Gastroesophageal sphincter (tissue), 4 donors: Measurements from ENCODE around the gene NRXN3. TPM values are rescaled to one million over a fixed set of nuclear protein-coding genes. Genes with fewer than 3 reads are reported as not detected.

Experiments used
- ATAC-seq: fragments of 150-250 bp; one replicate; pipeline ENCODE4 v1.9.1; 2016; ENCODE audit warnings: mild to moderate bottlenecking, moderate library complexity
- H3K27ac ChIP-seq, 4 donors: fragments of 200-600 bp; sonication (generic) in 3 of 4; 1 replicate in 3 of 4; 2 replicates in 1 of 4; pipeline ENCODE4 v1.5.1; 2016 to 2019
- H3K27me3 ChIP-seq: fragments of 200-600 bp; sonication (generic); one replicate; pipeline ENCODE4 v1.5.1; 2019
- H3K36me3 ChIP-seq, 2 donors: fragments of 200-600 bp; sonication (generic); one replicate each; pipeline ENCODE4 v1.5.1; 2019; ENCODE audit warnings: control low read depth in 1 of 2
- H3K4me1 ChIP-seq, 3 donors: fragments of 200-600 bp; sonication (generic); 1 replicate in 2 of 3; 2 replicates in 1 of 3; pipeline ENCODE4 v1.5.1; 2016 to 2019; ENCODE audit warnings: control low read depth in 2 of 3
- H3K4me3 ChIP-seq, 2 donors: fragments of 200-600 bp; sonication (generic); one replicate each; pipeline ENCODE4 v1.5.1; 2019; ENCODE audit warnings: mild to moderate bottlenecking in 1 of 2, moderate library complexity in 1 of 2
- H3K9me3 ChIP-seq, 3 donors: fragments of 200-600 bp; sonication (generic); one replicate each; pipeline ENCODE4 v1.5.1; 2017 to 2019; ENCODE audit warnings: control low read depth in 2 of 3
- EP300 ChIP-seq: sonication (generic); formaldehyde crosslinking; IDR thresholded peaks from one replicate; pipeline ENCODE4 v1.6.1; 2017; ENCODE audit warnings: antibody characterized with exemption, mild to moderate bottlenecking
- POLR2A ChIP-seq, 2 donors: fragments of 450-650 bp; IDR thresholded peaks; one replicate each; pipeline ENCODE4 v1.6.1; 2017; ENCODE audit warnings: antibody characterized with exemption in 2 of 2, mild to moderate bottlenecking in 2 of 2, moderate library complexity in 1 of 2
- POLR2AphosphoS5 ChIP-seq: sonication (generic); formaldehyde crosslinking; IDR thresholded peaks from one replicate; pipeline ENCODE4 v1.6.1; 2017; ENCODE audit warnings: antibody characterized with exemption
- WGBS, 2 donors: methylation state at CpG; one replicate each; pipeline ENCODE4 v1.1.5; 2018; ENCODE audit warnings: low coverage in 1 of 2; 5-methylcytosine and 5-hydroxymethylcytosine counted together
- total RNA-seq, 4 donors: library from RNA; depleted of rRNA; stranded (reverse); fragments of >200 nt; gene quantifications; one replicate each; pipeline ENCODE4 v1.1.0, GENCODE V29; 2016
- TF ChIP-seq, protein P1 (sequence below), 4 experiments: fragments of 200-600 bp in 2 of 4; fragments of 450-650 bp in 2 of 4; sonication (generic) in 1 of 4; IDR thresholded peaks; one replicate each; pipeline ENCODE4 v1.5.1; 2017 to 2019; ENCODE audit warnings: antibody characterized with exemption in 4 of 4, mild to moderate bottlenecking in 2 of 4, moderate library complexity in 2 of 4

Gene NRXN3
- total RNA-seq, 4 donors from 2014 or later: 74.2 to 192 (median 98.2) TPM

DNA sequence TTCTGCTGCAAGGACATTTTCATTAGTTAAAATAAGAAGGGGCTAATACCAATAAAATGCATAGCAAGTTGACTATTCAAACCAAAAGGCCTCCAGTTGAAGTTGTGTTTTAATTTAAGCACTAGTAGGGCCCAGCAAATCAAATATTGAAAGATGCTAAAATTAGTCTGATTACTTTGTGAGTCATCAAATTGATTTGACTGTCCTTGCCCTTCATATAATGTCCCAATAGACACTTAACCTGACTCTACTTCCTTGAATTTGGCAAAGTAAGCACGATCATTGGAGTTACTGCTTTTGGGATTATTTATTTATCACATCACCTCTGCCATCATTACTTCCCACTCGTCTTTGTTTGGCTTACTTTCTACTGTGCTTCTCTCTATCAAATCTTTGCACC, 1242.6 kb downstream of the NRXN3 start:
- Histone ChIP-seq H3K36me3 (no peaks in the 10 kb centered on the region), H3K9me3 (no peaks in the 10 kb centered on the region), H3K27me3 (no peaks in the 10 kb centered on the region), H3K4me3 (no peak overlapping the region), H3K27ac (no peak overlapping the region), H3K4me1 (peaks cover 0 to 14% (median 0%) of the 10 kb centered on the region in 3 donors)
- 63 to 75% methylated on average over 2 of the region's 2 CpGs for WGBS, 2 donors
- TF ChIP-seq POLR2AphosphoS5 (no peak), EP300 (no peak), POLR2A (IDR thresholded peaks at IDR 0.05) (no peak)
- TF ChIP-seq, protein P1, sequence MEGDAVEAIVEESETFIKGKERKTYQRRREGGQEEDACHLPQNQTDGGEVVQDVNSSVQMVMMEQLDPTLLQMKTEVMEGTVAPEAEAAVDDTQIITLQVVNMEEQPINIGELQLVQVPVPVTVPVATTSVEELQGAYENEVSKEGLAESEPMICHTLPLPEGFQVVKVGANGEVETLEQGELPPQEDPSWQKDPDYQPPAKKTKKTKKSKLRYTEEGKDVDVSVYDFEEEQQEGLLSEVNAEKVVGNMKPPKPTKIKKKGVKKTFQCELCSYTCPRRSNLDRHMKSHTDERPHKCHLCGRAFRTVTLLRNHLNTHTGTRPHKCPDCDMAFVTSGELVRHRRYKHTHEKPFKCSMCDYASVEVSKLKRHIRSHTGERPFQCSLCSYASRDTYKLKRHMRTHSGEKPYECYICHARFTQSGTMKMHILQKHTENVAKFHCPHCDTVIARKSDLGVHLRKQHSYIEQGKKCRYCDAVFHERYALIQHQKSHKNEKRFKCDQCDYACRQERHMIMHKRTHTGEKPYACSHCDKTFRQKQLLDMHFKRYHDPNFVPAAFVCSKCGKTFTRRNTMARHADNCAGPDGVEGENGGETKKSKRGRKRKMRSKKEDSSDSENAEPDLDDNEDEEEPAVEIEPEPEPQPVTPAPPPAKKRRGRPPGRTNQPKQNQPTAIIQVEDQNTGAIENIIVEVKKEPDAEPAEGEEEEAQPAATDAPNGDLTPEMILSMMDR (IDR thresholded peaks at IDR 0.05): no peak
- ATAC-seq: no peak

DNA sequence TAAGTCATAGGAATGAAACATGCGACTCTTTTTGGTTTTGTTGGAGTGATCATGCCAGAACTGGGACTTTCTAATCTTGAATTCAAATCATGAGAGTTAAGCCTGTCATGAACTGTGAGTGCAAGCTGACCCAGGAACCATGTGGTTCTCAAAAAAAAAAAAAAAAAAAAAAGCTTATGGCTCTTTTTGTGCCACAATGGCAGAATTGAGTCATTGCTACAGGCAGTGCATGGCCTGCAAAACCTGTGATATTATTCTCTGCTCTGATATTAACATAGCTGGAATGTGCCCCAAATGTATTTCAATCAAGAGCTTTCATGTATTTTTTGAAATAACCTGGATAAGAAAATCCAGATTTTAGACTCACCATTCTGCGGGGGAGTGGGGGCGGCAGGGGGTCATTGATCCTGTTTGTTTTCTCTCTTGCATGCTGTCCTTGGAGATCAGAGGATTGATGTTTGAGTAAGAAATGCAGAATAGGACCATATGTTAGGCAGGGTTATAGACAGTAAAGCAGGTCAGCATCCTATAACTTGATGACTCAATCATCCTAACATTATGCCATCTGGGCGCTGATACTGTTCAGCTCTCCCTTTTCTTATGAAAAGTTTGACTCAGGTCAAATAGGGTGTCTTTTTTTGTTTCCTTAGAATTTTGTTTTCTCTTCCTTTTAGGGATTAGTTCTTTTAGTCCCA, 1243.7 kb downstream of the NRXN3 start:
- no peaks in the 10 kb centered on the region for H3K36me3 ChIP-seq
- no peaks in the 10 kb centered on the region for H3K9me3 ChIP-seq
- no peak overlapping the region for H3K27ac ChIP-seq
- WGBS, 2 donors: 74 to 85% methylated on average over 3 to 4 of the region's 4 CpGs
- no peak for ATAC-seq
- H3K4me3 ChIP-seq: no peak overlapping the region
- TF ChIP-seq POLR2AphosphoS5: no peak
- TF ChIP-seq EP300: no peak
- no peak for TF ChIP-seq POLR2A (IDR thresholded peaks at IDR 0.05)
- TF ChIP-seq, protein P1 (IDR thresholded peaks at IDR 0.05): no peak
- H3K27me3 ChIP-seq: no peaks in the 10 kb centered on the region
- peaks cover 0 to 14% (median 0%) of the 10 kb centered on the region in 3 donors for H3K4me1 ChIP-seq

DNA sequence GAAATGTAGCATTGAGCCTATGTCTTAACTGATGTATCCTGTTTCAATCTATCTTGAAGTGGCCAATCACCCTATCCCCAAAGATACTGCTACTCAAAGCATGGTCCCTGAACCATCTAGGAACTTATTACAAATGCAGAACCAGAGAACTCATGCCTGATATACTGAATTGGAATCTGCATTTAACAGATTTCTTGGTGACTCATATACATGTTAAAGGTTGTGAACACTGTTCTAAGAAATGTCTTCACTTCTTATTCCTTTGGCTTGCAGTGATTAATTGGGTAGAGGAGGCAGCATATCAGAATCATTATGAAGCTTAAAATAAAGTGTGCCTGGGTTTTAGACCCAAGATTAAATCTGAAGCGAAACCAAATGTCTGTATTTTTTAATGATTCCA, 1245.6 kb downstream of the NRXN3 start:
- TF ChIP-seq, protein P1 (IDR thresholded peaks at IDR 0.05): no peak
- TF ChIP-seq EP300: no peak
- no peak for TF ChIP-seq POLR2AphosphoS5
- TF ChIP-seq POLR2A (IDR thresholded peaks at IDR 0.05): no peak
- no peaks in the 10 kb centered on the region for H3K36me3 ChIP-seq
- 87 to 90% methylated on average over 1 of the region's 1 CpG for WGBS, 2 donors

DNA sequence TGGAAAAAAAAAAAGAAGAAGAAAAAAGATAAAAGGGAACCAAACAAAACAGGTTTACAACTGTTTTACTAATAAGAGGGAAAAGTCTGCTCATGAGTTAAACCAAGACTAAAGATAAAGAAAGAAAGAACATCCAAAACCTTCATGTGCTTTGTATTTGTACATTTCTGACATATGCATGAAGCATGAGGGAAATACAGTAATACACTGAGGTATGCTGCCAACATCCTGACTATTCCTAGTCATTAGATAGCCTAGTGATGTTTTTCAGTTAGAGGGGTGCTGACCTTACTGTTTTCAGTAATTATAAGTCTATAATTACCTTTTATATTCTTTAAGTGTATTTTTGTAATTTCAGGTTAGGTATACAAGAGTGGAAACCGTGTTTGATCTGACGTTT, 1247.8 kb downstream of the NRXN3 start:
- no peaks in the 10 kb centered on the region for H3K27me3 ChIP-seq
- no peak overlapping the region for H3K27ac ChIP-seq
- H3K4me1 ChIP-seq: peaks cover 0 to 15% (median 0%) of the 10 kb centered on the region in 3 donors
- no peak overlapping the region for H3K4me3 ChIP-seq
- no peak for ATAC-seq
- H3K36me3 ChIP-seq: no peaks in the 10 kb centered on the region
- WGBS, 2 donors: 57 to 58% methylated on average over 2 of the region's 2 CpGs
- TF ChIP-seq, protein P1 (IDR thresholded peaks at IDR 0.05): no peak
- TF ChIP-seq POLR2A (IDR thresholded peaks at IDR 0.05): no peak
- no peak for TF ChIP-seq POLR2AphosphoS5
- no peak for TF ChIP-seq EP300
- H3K9me3 ChIP-seq: no peaks in the 10 kb centered on the region

More for the DNA sequence above, 1245.6 kb downstream of the NRXN3 start:
- Histone ChIP-seq H3K9me3 (no peaks in the 10 kb centered on the region), H3K27ac (no peak overlapping the region), H3K27me3 (no peaks in the 10 kb centered on the region), H3K4me1 (peaks cover 0 to 15% (median 0%) of the 10 kb centered on the region in 3 donors), H3K4me3 (no peak overlapping the region)
- ATAC-seq: no peak
